Measurements from ENCODE around the gene SPECC1L.

Gene SPECC1L

DNA sequence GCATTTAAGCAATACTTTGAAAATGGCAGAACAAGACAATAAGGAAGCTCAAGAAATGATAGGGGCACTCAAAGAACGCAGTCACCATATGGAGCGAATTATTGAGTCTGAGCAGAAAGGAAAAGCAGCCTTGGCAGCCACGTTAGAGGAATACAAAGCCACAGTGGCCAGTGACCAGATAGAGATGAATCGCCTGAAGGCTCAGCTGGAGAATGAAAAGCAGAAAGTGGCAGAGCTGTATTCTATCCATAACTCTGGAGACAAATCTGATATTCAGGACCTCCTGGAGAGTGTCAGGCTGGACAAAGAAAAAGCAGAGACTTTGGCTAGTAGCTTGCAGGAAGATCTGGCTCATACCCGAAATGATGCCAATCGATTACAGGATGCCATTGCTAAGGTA is 51.9 kb downstream of the SPECC1L start:
- DNase-seq (ENCODE audit: low spot score): no peak

DNA sequence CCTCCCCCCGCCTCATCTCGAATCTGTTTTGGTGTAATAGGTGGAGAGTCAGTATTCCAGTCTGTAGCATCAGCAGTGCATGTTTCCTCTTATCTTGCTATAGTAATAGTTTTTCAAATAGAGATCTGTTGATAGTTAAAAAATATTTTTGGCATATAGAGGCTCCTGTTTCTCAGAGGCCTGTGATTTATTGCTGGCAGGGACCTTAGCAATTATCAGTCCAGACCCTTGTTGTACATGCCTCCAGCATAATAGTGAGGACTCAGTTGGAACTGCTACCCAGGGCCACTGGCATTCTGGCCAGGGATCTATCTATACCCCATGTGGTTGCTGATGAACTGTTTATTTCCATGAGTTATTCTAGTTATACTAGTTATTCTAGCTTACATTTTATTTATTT is 52.6 kb downstream of the SPECC1L start:
- DNase-seq (ENCODE audit: low spot score): no peak

GRCh38 chr22:24323695-24324094 is 53.1 kb downstream of the SPECC1L start:
- DNase-seq (ENCODE audit: low spot score): no peak

GRCh38 chr22:24324137-24324536 is 53.5 kb downstream of the SPECC1L start:
- DNase-seq (ENCODE audit: low spot score): no peak

DNA sequence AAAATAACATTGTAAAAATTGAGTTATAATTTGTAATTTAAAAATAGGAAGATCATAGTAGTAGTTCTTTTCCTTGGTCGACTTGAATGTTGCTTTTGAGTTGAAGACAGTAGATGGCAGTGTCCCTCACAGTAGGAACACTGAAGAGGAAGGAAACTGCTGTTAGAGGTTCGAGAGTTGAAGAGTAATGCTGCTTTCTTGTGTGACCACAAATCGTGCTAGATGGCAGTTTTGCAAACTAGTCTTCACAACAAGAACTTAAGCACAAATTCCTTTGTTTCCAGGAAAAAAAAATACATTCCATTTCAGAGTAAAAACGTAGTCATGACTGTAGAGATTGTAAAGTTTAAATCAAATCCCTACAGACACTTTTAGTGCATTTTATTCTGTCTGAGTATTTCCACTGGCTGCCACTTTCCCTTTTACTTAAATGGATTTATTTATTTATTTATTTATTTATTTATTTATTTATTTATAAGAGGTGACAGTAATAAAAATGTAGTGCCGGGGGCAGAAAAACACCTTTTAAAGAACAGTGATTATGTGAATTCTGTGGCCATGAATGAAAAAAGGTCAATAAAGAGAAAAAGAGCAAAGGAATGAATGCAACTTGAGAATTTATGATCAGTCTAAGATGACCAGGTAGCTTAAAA is 54.6 kb downstream of the SPECC1L start:
- DNase-seq (ENCODE audit: low spot score): peak; percentile 53

GRCh38 chr22:24326266-24326665 is 55.6 kb downstream of the SPECC1L start:
- peak; percentile 81 for DNase-seq (ENCODE audit: low spot score)

DNA sequence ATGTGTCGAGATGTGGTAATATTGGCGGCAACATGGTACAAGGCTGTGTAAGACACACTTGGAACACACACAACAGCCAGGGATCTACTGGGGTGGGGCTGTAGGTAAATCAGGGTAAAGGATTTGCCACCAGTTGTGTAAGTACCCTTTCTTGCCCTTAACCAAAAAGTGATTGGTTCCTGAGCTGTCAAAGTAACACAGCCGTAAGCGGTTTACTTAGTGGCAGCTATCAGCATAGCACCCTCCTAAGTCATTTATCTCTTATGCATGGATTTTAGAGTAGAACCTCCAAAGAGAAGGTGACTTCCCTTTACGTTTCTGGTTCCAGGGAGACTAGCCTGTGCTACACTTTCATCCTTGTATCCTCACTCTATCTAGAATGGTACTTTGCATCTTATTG is 57.2 kb downstream of the SPECC1L start:
- DNase-seq (ENCODE audit: low spot score): no peak

GRCh38 chr22:24329453-24329852 is 58.8 kb downstream of the SPECC1L start:
- DNase-seq (ENCODE audit: low spot score): no peak

GRCh38 chr22:24330636-24331035 is 60.0 kb downstream of the SPECC1L start:
- no peak for DNase-seq (ENCODE audit: low spot score)

DNA sequence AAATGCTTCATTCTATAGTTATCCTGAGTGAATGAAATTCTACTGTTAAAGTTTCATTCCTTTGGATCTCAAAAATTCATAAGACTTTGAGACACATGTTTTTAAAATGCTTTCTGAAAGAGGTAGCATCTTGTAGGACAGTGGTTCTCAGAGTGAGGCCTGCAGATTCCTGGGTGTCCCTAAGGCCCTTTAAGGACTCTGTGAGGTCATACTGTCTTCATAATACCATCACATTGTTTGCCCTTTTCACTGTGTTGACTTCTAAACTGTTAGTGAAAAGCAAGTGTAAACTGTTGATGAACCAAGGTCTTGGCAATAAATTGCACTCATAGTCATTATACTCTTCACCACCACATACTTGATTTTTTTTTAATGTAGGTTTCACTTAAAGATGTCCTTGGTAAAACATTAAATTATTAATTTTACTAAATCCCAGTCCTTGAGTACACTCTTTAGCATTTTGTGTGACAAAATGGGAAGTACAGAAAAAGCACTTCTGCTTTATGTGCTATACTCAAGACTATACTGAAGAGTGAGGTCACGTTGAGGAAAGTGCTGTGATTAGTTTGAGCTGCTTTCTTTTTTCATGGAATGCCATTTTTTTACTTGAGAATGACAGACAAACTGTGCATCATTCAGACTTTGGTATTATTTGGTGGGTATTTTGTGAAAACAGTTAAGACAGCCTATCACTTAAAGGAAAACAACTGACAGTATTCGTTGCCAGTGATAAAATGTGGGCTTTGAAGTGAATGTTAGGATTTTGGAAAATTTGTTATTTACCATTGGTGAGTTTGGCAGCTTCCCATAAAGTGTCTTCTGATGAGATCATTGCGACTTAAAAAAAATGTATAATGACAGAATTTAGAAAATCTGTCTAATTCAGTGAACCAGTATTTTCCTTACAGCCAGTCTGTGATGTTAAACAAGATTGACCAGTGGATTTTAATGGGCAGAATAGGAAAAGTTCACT is 61.1 kb downstream of the SPECC1L start:
- DNase-seq (ENCODE audit: low spot score): no peak

DNA sequence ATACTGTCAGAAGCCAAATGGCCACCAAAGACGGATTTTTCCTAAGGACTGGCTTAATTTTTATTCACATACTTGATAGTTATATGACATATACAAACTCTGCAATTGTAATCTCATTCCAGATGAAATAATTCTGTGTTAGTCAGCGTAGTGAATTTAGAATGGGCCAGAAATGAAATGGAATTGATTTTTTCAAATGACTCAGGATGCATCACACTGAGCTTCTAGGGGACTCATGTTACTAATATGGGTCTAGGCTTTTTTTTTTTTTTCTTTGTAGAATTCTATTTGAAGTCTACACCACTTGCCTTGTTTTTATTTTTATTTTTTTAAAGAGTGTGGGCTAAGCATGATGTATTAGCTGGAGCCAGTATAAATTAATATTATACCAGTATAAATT is 62.7 kb downstream of the SPECC1L start:
- no peak for DNase-seq (ENCODE audit: low spot score)

- no peak for DNase-seq (ENCODE audit: low spot score)
These were observed 64.9 kb downstream of the SPECC1L start for GRCh38 chr22:24335496-24335895.

DNA sequence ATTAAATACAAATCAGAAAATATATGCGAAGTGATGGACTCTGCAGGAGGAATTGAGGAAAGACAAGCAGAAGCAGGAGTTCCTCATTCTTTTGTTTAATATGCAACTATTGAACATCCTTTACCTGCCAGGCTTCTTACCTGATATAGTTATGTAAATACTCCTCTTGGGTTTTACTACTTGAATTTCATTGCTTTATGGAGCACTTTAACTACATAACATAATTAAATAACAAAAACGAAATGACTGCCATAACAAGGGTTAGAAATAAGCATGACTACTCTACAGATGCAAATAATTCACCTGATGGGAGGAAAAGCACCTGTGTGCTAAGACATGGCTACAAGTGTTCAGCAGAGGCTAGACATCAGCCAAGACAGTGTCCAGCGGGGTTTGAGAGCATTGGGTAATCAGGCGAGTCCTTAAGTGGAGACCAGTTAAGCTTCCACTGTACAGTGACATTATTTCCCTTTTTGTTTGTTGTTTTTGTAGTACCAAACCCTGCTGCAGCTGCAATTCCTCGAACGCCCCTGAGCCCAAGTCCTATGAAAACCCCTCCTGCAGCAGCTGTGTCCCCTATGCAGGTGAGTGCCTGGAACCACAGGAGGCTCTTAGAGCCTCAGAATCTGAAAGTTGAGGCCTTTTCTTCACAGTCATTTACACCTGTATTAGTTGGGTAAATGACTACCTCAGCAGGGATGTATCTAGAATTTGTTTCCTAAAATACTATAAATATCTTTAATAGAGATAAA is 67.4 kb downstream of the SPECC1L start:
- DNase-seq (ENCODE audit: low spot score): no peak

DNA sequence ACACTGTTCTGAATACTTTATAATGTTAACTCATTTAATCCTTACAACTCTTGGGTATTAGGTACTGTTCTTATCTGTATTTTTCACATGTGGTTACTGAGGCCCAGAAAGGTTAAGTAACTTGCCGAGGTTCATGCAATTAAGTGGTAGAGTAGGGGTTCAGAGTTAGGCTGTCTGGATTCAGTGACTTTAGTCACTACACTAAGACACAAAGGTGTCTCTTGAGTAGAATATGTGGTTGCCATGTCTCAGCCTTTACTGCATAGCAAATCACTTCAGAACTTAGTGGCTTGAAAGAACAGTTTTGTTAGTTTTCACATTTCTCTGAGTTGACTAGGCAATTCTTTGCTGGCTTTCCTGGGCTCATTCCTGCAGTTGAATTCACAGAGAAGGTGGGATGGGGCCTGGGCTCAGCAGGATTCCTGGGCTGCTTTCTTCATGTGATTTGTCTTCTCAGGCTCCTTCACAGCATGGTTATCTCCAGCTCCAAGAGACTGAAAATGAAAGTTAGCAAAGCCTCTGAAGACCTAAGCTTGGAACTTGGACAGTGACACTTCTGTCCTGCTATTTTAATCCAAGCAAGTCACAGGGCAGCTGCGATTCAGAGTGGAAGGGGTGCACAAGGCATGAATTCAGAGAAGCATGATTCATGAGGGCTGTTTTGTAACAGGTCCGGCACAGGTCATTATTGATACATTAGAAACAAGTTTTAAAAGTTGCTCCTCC is 68.3 kb downstream of the SPECC1L start:
- no peak for DNase-seq (ENCODE audit: low spot score)

DNA sequence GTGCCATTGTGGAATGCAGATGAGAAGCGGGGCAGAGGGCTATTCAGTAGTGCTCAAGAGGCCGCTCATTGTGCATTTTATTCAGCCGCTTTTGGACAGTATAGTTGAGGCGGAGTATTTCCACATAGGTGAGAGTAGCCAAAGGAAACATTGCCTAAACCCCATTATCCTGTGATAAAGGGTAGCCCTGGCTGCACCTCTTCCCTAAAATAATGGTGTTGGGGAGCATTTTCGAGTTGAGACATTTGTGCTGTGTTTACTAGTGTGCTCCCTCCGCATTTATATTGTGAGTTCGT is 68.8 kb downstream of the SPECC1L start:
- no peak for DNase-seq (ENCODE audit: low spot score)

DNA sequence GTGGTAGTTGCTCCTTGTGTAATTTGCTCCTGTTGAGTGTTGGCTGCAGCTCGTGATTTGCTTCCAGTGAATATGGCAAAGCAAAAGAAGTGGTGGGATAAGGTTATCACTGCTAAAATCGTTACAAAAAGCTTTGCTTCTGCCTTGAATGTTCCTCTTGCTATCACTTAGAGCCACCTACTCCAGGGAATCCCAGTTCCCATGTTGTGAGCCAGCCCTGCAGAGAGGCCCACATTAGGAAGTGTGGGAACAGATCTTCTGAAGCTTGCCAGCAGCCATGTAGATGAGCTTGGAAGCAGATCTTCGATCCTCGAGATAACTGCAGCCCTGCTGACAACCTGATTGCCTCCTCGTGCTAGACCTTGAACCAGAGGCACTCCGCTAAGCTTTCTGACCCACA is 71.0 kb downstream of the SPECC1L start:
- no peak for DNase-seq (ENCODE audit: low spot score)

DNA sequence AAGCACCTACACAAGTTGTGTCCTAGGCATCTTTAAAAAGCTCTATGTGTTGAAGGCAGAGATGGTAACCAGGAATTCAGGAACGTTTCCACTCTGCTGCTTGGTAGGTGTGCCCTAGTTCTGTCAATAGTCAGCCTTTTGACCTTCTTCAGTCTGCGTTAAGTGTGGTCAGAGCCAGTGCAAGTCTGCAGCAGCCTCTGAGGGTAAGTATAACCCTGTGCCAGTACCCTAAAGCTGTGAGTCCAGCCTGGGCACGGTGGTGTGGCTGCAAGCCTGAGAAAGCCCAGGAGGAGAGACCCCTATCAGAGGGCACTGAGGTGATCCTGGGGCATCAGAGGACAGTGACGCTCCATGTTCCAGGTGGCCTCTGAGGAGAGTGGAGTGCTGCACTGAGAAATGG is 80.0 kb downstream of the SPECC1L start:
- no peak for DNase-seq (ENCODE audit: low spot score)

DNA sequence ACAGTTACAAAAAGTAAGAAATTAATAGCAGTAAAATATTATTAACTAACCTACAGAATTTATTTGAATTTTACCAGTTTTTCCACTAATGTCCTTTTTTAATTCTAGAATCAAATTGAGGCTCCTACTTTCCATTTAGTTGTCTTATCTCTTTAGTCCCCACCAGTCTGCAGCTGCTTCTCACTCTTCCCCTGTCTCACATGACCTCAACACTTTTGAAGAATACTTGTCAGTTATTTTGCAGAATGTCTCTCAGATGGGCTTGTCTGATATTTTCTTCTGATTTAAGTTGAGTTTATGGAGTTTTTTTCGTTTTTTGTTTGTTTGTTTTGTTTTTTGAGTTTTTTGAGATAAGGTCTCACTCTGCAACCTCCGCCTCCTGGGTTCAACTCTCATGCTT is 82.5 kb downstream of the SPECC1L start:
- no peak for DNase-seq (ENCODE audit: low spot score)

DNA sequence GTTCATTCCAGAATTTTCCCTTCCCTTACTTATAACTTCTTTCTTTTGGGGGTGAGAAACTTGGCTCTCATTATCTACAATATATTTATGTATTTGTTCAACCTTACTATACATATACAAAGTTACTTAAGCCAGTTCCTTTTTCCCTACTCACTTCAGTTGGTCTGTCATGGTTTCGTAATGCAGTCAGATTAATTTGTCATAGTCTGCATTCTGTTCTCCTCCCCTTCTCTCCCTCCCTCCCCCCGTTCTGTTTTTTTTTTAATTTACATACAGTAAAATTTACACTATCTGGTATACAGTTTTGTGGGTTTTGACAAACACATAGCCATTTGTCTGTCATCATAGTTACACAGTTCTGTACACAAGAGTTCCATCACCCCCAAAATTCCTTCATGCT is 84.9 kb downstream of the SPECC1L start:
- no peak for DNase-seq (ENCODE audit: low spot score)

DNA sequence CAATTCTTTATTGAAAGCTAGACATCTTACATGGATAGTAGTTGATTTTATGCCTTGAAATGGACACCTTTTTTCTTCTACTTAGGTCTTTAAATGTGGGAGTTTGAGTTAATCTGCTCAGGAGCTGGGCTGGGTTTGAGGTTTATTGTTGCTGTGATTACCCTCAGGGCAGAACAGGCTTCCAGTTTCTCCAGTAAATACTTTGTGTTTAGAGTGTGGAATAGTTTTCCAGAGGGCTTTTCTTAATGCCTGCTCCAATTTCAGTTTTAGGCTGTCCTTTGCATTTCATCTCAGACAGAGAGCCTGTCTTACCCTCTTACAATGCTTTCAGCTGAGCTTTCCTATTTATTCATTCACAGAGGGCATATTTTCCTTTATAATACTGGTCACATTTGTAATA is 86.9 kb downstream of the SPECC1L start:
- no peak for DNase-seq (ENCODE audit: low spot score)

DNA sequence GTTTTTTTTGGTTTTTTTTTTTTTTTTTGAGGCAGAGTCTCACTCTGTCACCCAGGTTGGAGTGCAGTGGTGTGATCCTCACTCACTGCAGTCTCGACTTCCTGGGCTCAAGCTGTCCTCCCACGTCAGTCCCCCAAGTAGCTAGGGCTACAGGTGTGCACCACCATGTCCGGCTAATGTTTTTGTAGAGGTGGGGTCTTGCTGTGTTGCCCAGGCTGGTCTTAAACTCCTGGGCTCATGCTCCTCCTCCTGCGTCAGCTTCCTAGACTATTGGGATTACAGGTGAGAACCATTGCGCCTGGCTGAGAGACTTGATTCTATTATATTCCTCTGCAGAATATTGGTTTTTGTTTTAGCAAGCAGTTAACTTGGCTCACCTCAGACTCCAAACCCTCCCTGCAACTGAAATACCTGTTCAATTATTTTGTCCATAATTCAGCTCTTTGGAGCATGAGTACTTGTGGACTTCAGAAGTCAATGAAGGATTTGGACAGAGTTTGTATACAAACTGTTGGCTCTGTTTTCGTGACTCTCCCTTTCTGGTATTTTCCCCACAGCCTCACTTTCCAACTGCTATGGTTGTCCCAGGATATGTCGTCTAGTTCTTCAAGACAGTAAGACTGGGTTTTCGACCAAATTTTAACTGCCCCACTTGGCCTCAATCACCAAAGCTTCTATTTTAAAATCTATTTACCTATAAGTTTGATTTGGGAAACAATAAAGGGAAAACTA is 87.6 kb downstream of the SPECC1L start:
- no peak for DNase-seq (ENCODE audit: low spot score)
